H9 (cell line): Measurements from ENCODE around the gene MFN2. TPM values are rescaled to one million over a fixed set of nuclear protein-coding genes. Genes with fewer than 3 reads are reported as not detected.

Experiments
- DNase-seq: peaks from one replicate; pipeline ENCODE4 v3.0.0-alpha.2; 2017
- H2AFZ ChIP-seq: one replicate; pipeline ENCODE4 v1.6.1; 2013; ENCODE audit warnings: mild to moderate bottlenecking, low read length, control low read depth, moderate library complexity
- H2AK5ac ChIP-seq: 2 replicates; pipeline ENCODE4 v1.6.1; 2013; ENCODE audit warnings: low read length, control low read depth, mixed read lengths; ENCODE audit not compliant: insufficient read length
- H2BK120ac ChIP-seq: one replicate; pipeline ENCODE4 v1.6.1; 2013; ENCODE audit warnings: low read depth, mild to moderate bottlenecking, low read length, control low read depth, inconsistent platforms; ENCODE audit not compliant: poor library complexity, severe bottlenecking
- H2BK12ac ChIP-seq: 2 replicates; pipeline ENCODE4 v1.6.1; 2013; ENCODE audit warnings: low read length, control low read depth, mixed read lengths, low read depth; ENCODE audit not compliant: insufficient read length
- H2BK15ac ChIP-seq: 2 replicates; pipeline ENCODE4 v1.6.1; 2013; ENCODE audit warnings: low read depth, low read length, control low read depth
- H2BK20ac ChIP-seq: one replicate; pipeline ENCODE4 v1.6.1; 2013; ENCODE audit warnings: low read depth, mild to moderate bottlenecking, low read length, control low read depth, inconsistent platforms; ENCODE audit not compliant: poor library complexity, severe bottlenecking
- H2BK5ac ChIP-seq: 2 replicates; pipeline ENCODE4 v1.6.1; 2013; ENCODE audit warnings: low read length, control low read depth, mixed read lengths; ENCODE audit not compliant: insufficient read length
- H3K14ac ChIP-seq: 2 replicates; pipeline ENCODE4 v1.6.1; 2013; ENCODE audit warnings: low read length, control low read depth; ENCODE audit not compliant: insufficient read depth
- H3K18ac ChIP-seq: 2 replicates; pipeline ENCODE4 v1.6.1; 2013; ENCODE audit warnings: low read depth, mild to moderate bottlenecking, mixed read lengths, low read length, control low read depth; ENCODE audit not compliant: insufficient read length
- H3K23ac ChIP-seq: 2 replicates; pipeline ENCODE4 v1.6.1; 2013; ENCODE audit warnings: low read length, control low read depth, mixed read lengths, low read depth; ENCODE audit not compliant: insufficient read length
- H3K23me2 ChIP-seq: 2 replicates; pipeline ENCODE4 v1.6.1; 2013; ENCODE audit warnings: low read depth, mild to moderate bottlenecking, mixed read lengths, low read length, control low read depth; ENCODE audit not compliant: insufficient read length, poor library complexity, severe bottlenecking
- H3K27ac ChIP-seq: 2 replicates; pipeline ENCODE4 v1.5.1; 2013; ENCODE audit warnings: low read length, control low read depth, mixed read lengths, low read depth; ENCODE audit not compliant: insufficient read length
- H3K27me3 ChIP-seq: 2 replicates; pipeline ENCODE4 v1.6.1; 2013; ENCODE audit warnings: low read length, control low read depth, inconsistent platforms; ENCODE audit not compliant: insufficient read depth
- H3K4ac ChIP-seq: 2 replicates; pipeline ENCODE4 v1.6.1; 2013; ENCODE audit warnings: low read depth, mild to moderate bottlenecking, control low read depth, inconsistent platforms, low read length, moderate library complexity
- H3K4me1 ChIP-seq: 2 replicates; pipeline ENCODE4 v1.6.1; 2013; ENCODE audit warnings: low read length, control low read depth, inconsistent platforms; ENCODE audit not compliant: insufficient read depth
- H3K4me2 ChIP-seq: 2 replicates; pipeline ENCODE4 v1.6.1; 2013; ENCODE audit warnings: low read length, control low read depth, mixed read lengths; ENCODE audit not compliant: insufficient read length, insufficient read depth
- H3K56ac ChIP-seq: 2 replicates; pipeline ENCODE4 v1.6.1; 2013; ENCODE audit warnings: low read depth, mild to moderate bottlenecking, mixed read lengths, low read length, control low read depth; ENCODE audit not compliant: insufficient read length
- H3K79me1 ChIP-seq: 2 replicates; pipeline ENCODE4 v1.6.1; 2013; ENCODE audit warnings: low read depth, mild to moderate bottlenecking, moderate library complexity, low read length, control low read depth, inconsistent platforms; ENCODE audit not compliant: insufficient read depth, poor library complexity, severe bottlenecking
- H3K79me2 ChIP-seq: 2 replicates; pipeline ENCODE4 v1.6.1; 2013; ENCODE audit warnings: low read length, control low read depth, inconsistent platforms; ENCODE audit not compliant: insufficient read depth
- H3K9ac ChIP-seq: 2 replicates; pipeline ENCODE4 v1.6.1; 2013; ENCODE audit warnings: low read length, control low read depth, mixed read lengths; ENCODE audit not compliant: insufficient read length; ENCODE audit errors: extremely low read depth
- H3K9me3 ChIP-seq: one replicate; pipeline ENCODE4 v1.6.1; 2013; ENCODE audit warnings: low read depth, low read length, inconsistent platforms; ENCODE audit not compliant: control insufficient read depth
- H3T11ph ChIP-seq: one replicate; pipeline ENCODE4 v1.6.1; 2013; ENCODE audit warnings: mild to moderate bottlenecking, low read length, control low read depth, inconsistent platforms
- H4K20me1 ChIP-seq: one replicate; pipeline ENCODE4 v1.6.1; 2013; ENCODE audit not compliant: control insufficient read depth, insufficient read length, insufficient read depth
- H4K5ac ChIP-seq: 2 replicates; pipeline ENCODE4 v1.6.1; 2013; ENCODE audit warnings: low read depth, mild to moderate bottlenecking, mixed read lengths, low read length, control low read depth; ENCODE audit not compliant: insufficient read length
- H4K8ac ChIP-seq: replicated peaks from 2 replicates; pipeline ENCODE4 v1.6.1; 2013; ENCODE audit warnings: low read length, control low read depth, mixed read lengths, low read depth; ENCODE audit not compliant: insufficient read length
- H4K91ac ChIP-seq: 2 replicates; pipeline ENCODE4 v1.6.1; 2013; ENCODE audit warnings: low read depth, mild to moderate bottlenecking, moderate library complexity, mixed read lengths, low read length, control low read depth; ENCODE audit not compliant: insufficient read length
- H3K27ac Mint-ChIP-seq, 3 experiments: 2 replicates in 2 of 3; 3 replicates in 1 of 3; pipeline ENCODE4 v1.8.0; 2020 to 2021; ENCODE audit warnings: mixed read lengths in 3 of 3, mild to moderate bottlenecking in 1 of 3, moderate library complexity in 1 of 3
- H3K27me3 Mint-ChIP-seq: 2 replicates; pipeline ENCODE4 v1.8.0; 2021; ENCODE audit warnings: low read depth, mild to moderate bottlenecking, moderate library complexity, mixed read lengths
- H3K36me3 Mint-ChIP-seq, 3 experiments: 2 replicates in 2 of 3; 3 replicates in 1 of 3; pipeline ENCODE4 v1.8.0; 2020 to 2021; ENCODE audit warnings: low read depth in 3 of 3, mixed read lengths in 3 of 3; ENCODE audit not compliant: insufficient read depth in 1 of 3
- H3K4me1 Mint-ChIP-seq, 2 experiments: 2 replicates each; pipeline ENCODE4 v1.8.0; 2020; ENCODE audit warnings: mixed read lengths in 2 of 2
- H3K4me3 Mint-ChIP-seq, 2 experiments: 2 replicates in 1 of 2; 3 replicates in 1 of 2; pipeline ENCODE4 v1.8.0; 2020 to 2021; ENCODE audit warnings: mild to moderate bottlenecking in 2 of 2, mixed read lengths in 2 of 2, moderate library complexity in 1 of 2
- H3K9me3 Mint-ChIP-seq, 2 experiments: 2 replicates in 1 of 2; 3 replicates in 1 of 2; pipeline ENCODE4 v1.8.0; 2020; ENCODE audit warnings: mild to moderate bottlenecking in 2 of 2, mixed read lengths in 2 of 2, moderate library complexity in 1 of 2
- CTCF ChIP-seq: fragments of 200-600 bp; sonication (generic); conservative IDR thresholded peaks from 3 replicates; pipeline ENCODE4 v1.8.0; 2021; ENCODE audit warnings: antibody characterized with exemption, mild to moderate bottlenecking
- WGBS: extraction: QIAGEN DNeasy Blood & Tissue Kit; methylation state at CpG from one replicate; pipeline ENCODE4 v1.1.7; 2013; ENCODE audit warnings: missing lambda C conversion rate, low lambda C conversion rate, mixed read lengths; ENCODE audit not compliant: insufficient read length; ENCODE audit errors: extremely low coverage; 5-methylcytosine and 5-hydroxymethylcytosine counted together
- total RNA-seq: library from RNA; stranded (reverse); gene quantifications from 2 replicates; pipeline ENCODE4 v1.2.1, GENCODE V29; 2021

The MFN2 gene
- total RNA-seq, 1 experiment from 2014 or later = 61.4 TPM

GRCh38 chr1:12028248-12028647 is 48.0 kb downstream of the MFN2 start:
- H4K91ac ChIP-seq = no peak overlapping the region
- no peak overlapping the region for H3K56ac ChIP-seq
- no peak for DNase-seq
- no peak overlapping the region for H3K4me2 ChIP-seq
- H2AK5ac ChIP-seq = no peak overlapping the region
- H3K9me3 Mint-ChIP-seq = no peaks in the 10 kb centered on the region
- no peaks in the 10 kb centered on the region for H3K23me2 ChIP-seq
- no peak overlapping the region for H3K27ac ChIP-seq
- H2BK120ac ChIP-seq = no peak overlapping the region
- H3K79me2 ChIP-seq = no peaks in the 10 kb centered on the region
- H3K14ac ChIP-seq = no peak overlapping the region
- no peak overlapping the region for H3K9ac ChIP-seq
- H4K20me1 ChIP-seq = no peaks in the 10 kb centered on the region
- H2AFZ ChIP-seq = no peak overlapping the region
- H3K18ac ChIP-seq = no peak overlapping the region
- H3K4me3 Mint-ChIP-seq = no peak overlapping the region
- no peaks in the 10 kb centered on the region for H3K4me1 ChIP-seq
- H2BK5ac ChIP-seq = no peak overlapping the region
- H3K4me1 Mint-ChIP-seq = no peaks in the 10 kb centered on the region
- H3K27ac Mint-ChIP-seq = no peak overlapping the region; a peak in 2 of 7 replicates
- H3K27me3 Mint-ChIP-seq = no peaks in the 10 kb centered on the region
- no peak overlapping the region for H2BK20ac ChIP-seq
- H2BK12ac ChIP-seq = no peak overlapping the region
- H2BK15ac ChIP-seq = no peak overlapping the region
- H4K8ac ChIP-seq = no peak overlapping the region
- no peaks in the 10 kb centered on the region for H3K79me1 ChIP-seq
- TF ChIP-seq CTCF = no peak
- H3T11ph ChIP-seq = no peak overlapping the region
- no peak overlapping the region for H3K4ac ChIP-seq
- no peaks in the 10 kb centered on the region for H3K27me3 ChIP-seq
- H4K5ac ChIP-seq = no peak overlapping the region
- H3K23ac ChIP-seq = no peak overlapping the region
- no peaks in the 10 kb centered on the region for H3K9me3 ChIP-seq
- H3K36me3 Mint-ChIP-seq = peaks cover 32 to 74% (median 69%) of the 10 kb centered on the region in 3 experiments
- WGBS = no CpG with 5 or more reads among the region's 8 CpGs
